ENCODE data around the gene TGFBR3.
A peak's percentile ranks its signal among the peaks of the same experiment; 100 is the strongest.

TGFBR3 gene

GRCh38 chr1:91711504-91712247, 174.3 kb downstream of the TGFBR3 start:
- DNase-seq (ENCODE audit: low read depth in 2 of 2) = no peak

- DNase-seq (ENCODE audit: low read depth in 2 of 2) = no peak
These were observed 175.7 kb downstream of the TGFBR3 start for GRCh38 chr1:91710261-91710660.

- DNase-seq (ENCODE audit: low read depth in 2 of 2) = no peak
These were observed 177.3 kb downstream of the TGFBR3 start for GRCh38 chr1:91708691-91709090.

GRCh38 chr1:91707890-91708218, 178.1 kb downstream of the TGFBR3 start:
- no peak for DNase-seq (ENCODE audit: low read depth in 2 of 2)

- no peak for DNase-seq (ENCODE audit: low read depth in 2 of 2)
These were observed 178.6 kb downstream of the TGFBR3 start for GRCh38 chr1:91707114-91707889.

- DNase-seq (ENCODE audit: low read depth in 2 of 2) = no peak
These were observed 179.6 kb downstream of the TGFBR3 start for GRCh38 chr1:91706140-91706957.

GRCh38 chr1:91704746-91705145, 181.2 kb downstream of the TGFBR3 start:
- no peak for DNase-seq (ENCODE audit: low read depth in 2 of 2)

- no peak for DNase-seq (ENCODE audit: low read depth in 2 of 2)
These were observed 182.9 kb downstream of the TGFBR3 start for GRCh38 chr1:91703095-91703494.

GRCh38 chr1:91701472-91701869, 184.5 kb downstream of the TGFBR3 start:
- no peak for DNase-seq (ENCODE audit: low read depth in 2 of 2)

GRCh38 chr1:91700771-91701471, 185.0 kb downstream of the TGFBR3 start:
- no peak for DNase-seq (ENCODE audit: low read depth in 2 of 2)

GRCh38 chr1:91700332-91700731, 185.6 kb downstream of the TGFBR3 start:
- no peak for DNase-seq (ENCODE audit: low read depth in 2 of 2)

- no peak for DNase-seq (ENCODE audit: low read depth in 2 of 2)
These were observed 186.5 kb downstream of the TGFBR3 start for GRCh38 chr1:91699339-91699974.

GRCh38 chr1:91697861-91698260, 188.1 kb downstream of the TGFBR3 start:
- no peak for DNase-seq (ENCODE audit: low read depth in 2 of 2)

- peak in 1 of 2 donors; percentile 13 for DNase-seq (ENCODE audit: low read depth in 2 of 2)
These were observed 188.5 kb downstream of the TGFBR3 start for GRCh38 chr1:91697416-91697815.

GRCh38 chr1:91696321-91696720, 189.6 kb downstream of the TGFBR3 start:
- DNase-seq (ENCODE audit: low read depth in 2 of 2) = no peak

- DNase-seq (ENCODE audit: low read depth in 2 of 2) = no peak
These were observed 192.4 kb downstream of the TGFBR3 start for GRCh38 chr1:91693557-91693956.

GRCh38 chr1:91691525-91691924, 194.4 kb downstream of the TGFBR3 start:
- DNase-seq (ENCODE audit: low read depth in 2 of 2) = no peak

- DNase-seq (ENCODE audit: low read depth in 2 of 2) = no peak
These were observed 196.1 kb downstream of the TGFBR3 start for GRCh38 chr1:91689641-91690481.

GRCh38 chr1:91687452-91687851, 198.5 kb downstream of the TGFBR3 start:
- no peak for DNase-seq (ENCODE audit: low read depth in 2 of 2)

- no peak for DNase-seq (ENCODE audit: low read depth in 2 of 2)
These were observed 200.0 kb downstream of the TGFBR3 start for GRCh38 chr1:91685994-91686393.

Measured in activated CD4-positive, alpha-beta T cell treated with anti-CD3 and anti-CD28 coated beads for 24 hours (primary cell).